Measurements from ENCODE around the gene SLC13A3.

GRCh38 chr20:46582648-46583047, 68.6 kb downstream of the SLC13A3 start:
- TF ChIP-seq CTCF (IDR thresholded peaks at IDR 0.05) = no peak
- TF ChIP-seq POLR2A (IDR thresholded peaks at IDR 0.05) = no peak
